Mucosa of stomach (tissue), 1 donor: Measurements from ENCODE around the gene PDE11A.
A peak's percentile ranks its signal among the peaks of the same experiment; 100 is the strongest.

Source experiments
- H3K27me3 ChIP-seq: one replicate; pipeline ENCODE4 v1.7.0; 2013; ENCODE audit warnings: mild to moderate bottlenecking, low read length; ENCODE audit not compliant: control insufficient read depth, insufficient read depth
- H3K36me3 ChIP-seq: one replicate; pipeline ENCODE4 v1.7.0; 2013; ENCODE audit warnings: low read length; ENCODE audit not compliant: control insufficient read depth, insufficient read depth
- H3K4me1 ChIP-seq: one replicate; pipeline ENCODE4 v1.7.0; 2013; ENCODE audit warnings: mild to moderate bottlenecking, low read length; ENCODE audit not compliant: control insufficient read depth, insufficient read depth
- H3K4me3 ChIP-seq: one replicate; pipeline ENCODE4 v1.7.0; 2013; ENCODE audit warnings: low read length
- H3K9ac ChIP-seq: one replicate; pipeline ENCODE4 v1.7.0; 2013; ENCODE audit warnings: mild to moderate bottlenecking, low read length, moderate library complexity
- H3K9me3 ChIP-seq: one replicate; pipeline ENCODE4 v1.7.0; 2013; ENCODE audit warnings: mild to moderate bottlenecking, low read length, moderate library complexity; ENCODE audit not compliant: control insufficient read depth
- donor health status: Pancreatic carcinoma.

Gene PDE11A

GRCh38 chr2:177625744-177626650 is 446.6 kb downstream of the PDE11A start:
- Histone ChIP-seq H3K4me1 (no peaks in the 10 kb centered on the region), H3K4me3 (no peak overlapping the region), H3K36me3 (no peaks in the 10 kb centered on the region), H3K9me3 (no peaks in the 10 kb centered on the region), H3K9ac (no peak overlapping the region), H3K27me3 (no peaks in the 10 kb centered on the region)

GRCh38 chr2:177622521-177622920 is 450.1 kb downstream of the PDE11A start:
- Histone ChIP-seq H3K36me3 (no peaks in the 10 kb centered on the region), H3K27me3 (no peaks in the 10 kb centered on the region), H3K4me1 (peaks cover 5% of the 10 kb centered on the region)

GRCh38 chr2:177619986-177620385 is 452.6 kb downstream of the PDE11A start:
- H3K9ac ChIP-seq: no peak overlapping the region
- H3K4me1 ChIP-seq: peaks cover 5% of the 10 kb centered on the region
- H3K27me3 ChIP-seq: no peaks in the 10 kb centered on the region
- H3K36me3 ChIP-seq: no peaks in the 10 kb centered on the region
- H3K9me3 ChIP-seq: no peaks in the 10 kb centered on the region
- no peak overlapping the region for H3K4me3 ChIP-seq

More at GRCh38 chr2:177622521-177622920, 450.1 kb downstream of the PDE11A start:
- Histone ChIP-seq H3K4me3 (no peak overlapping the region), H3K9me3 (no peaks in the 10 kb centered on the region), H3K9ac (no peak overlapping the region)

GRCh38 chr2:177619461-177619860 is 453.1 kb downstream of the PDE11A start:
- Histone ChIP-seq H3K9me3 (no peaks in the 10 kb centered on the region), H3K9ac (peak overlapping the region; percentile 74), H3K4me3 (peak overlapping the region; percentile 56)

GRCh38 chr2:177618255-177619253 is 454.0 kb downstream of the PDE11A start:
- Histone ChIP-seq H3K9me3 (no peaks in the 10 kb centered on the region), H3K36me3 (no peaks in the 10 kb centered on the region), H3K27me3 (no peaks in the 10 kb centered on the region), H3K4me1 (peaks cover 5% of the 10 kb centered on the region), H3K4me3 (peak overlapping the region; percentile 56), H3K9ac (peak overlapping the region; percentile 74)

More at GRCh38 chr2:177619461-177619860, 453.1 kb downstream of the PDE11A start:
- H3K4me1 ChIP-seq: peaks cover 5% of the 10 kb centered on the region
- H3K27me3 ChIP-seq: no peaks in the 10 kb centered on the region
- no peaks in the 10 kb centered on the region for H3K36me3 ChIP-seq

- no peaks in the 10 kb centered on the region for H3K36me3 ChIP-seq
- H3K4me3 ChIP-seq: peak overlapping the region; percentile 56
- H3K9me3 ChIP-seq: no peaks in the 10 kb centered on the region
- H3K9ac ChIP-seq: peak overlapping the region; percentile 74
- H3K27me3 ChIP-seq: no peaks in the 10 kb centered on the region
- peaks cover 5% of the 10 kb centered on the region for H3K4me1 ChIP-seq
These were observed 454.7 kb downstream of the PDE11A start for GRCh38 chr2:177617849-177618248.

- no peak overlapping the region for H3K9ac ChIP-seq
- no peaks in the 10 kb centered on the region for H3K9me3 ChIP-seq
- H3K36me3 ChIP-seq: no peaks in the 10 kb centered on the region
- peaks cover 5% of the 10 kb centered on the region for H3K4me1 ChIP-seq
- H3K27me3 ChIP-seq: no peaks in the 10 kb centered on the region
- H3K4me3 ChIP-seq: no peak overlapping the region
These were observed 455.8 kb downstream of the PDE11A start for GRCh38 chr2:177616731-177617130.

- no peak overlapping the region for H3K4me3 ChIP-seq
- H3K4me1 ChIP-seq: peaks cover 5% of the 10 kb centered on the region
- no peaks in the 10 kb centered on the region for H3K27me3 ChIP-seq
- H3K9me3 ChIP-seq: no peaks in the 10 kb centered on the region
- no peaks in the 10 kb centered on the region for H3K36me3 ChIP-seq
- no peak overlapping the region for H3K9ac ChIP-seq
These were observed 456.5 kb downstream of the PDE11A start for GRCh38 chr2:177616066-177616465.

GRCh38 chr2:177612659-177613058 is 459.9 kb downstream of the PDE11A start:
- peaks cover under 1% of the 10 kb centered on the region for H3K4me1 ChIP-seq
- no peak overlapping the region for H3K4me3 ChIP-seq
- H3K9ac ChIP-seq: no peak overlapping the region
- no peaks in the 10 kb centered on the region for H3K36me3 ChIP-seq
- H3K9me3 ChIP-seq: no peaks in the 10 kb centered on the region
- no peaks in the 10 kb centered on the region for H3K27me3 ChIP-seq

GRCh38 chr2:177611310-177611886 is 461.2 kb downstream of the PDE11A start:
- Histone ChIP-seq H3K36me3 (no peaks in the 10 kb centered on the region), H3K4me3 (no peak overlapping the region), H3K9ac (no peak overlapping the region), H3K4me1 (no peaks in the 10 kb centered on the region), H3K9me3 (no peaks in the 10 kb centered on the region), H3K27me3 (no peaks in the 10 kb centered on the region)

GRCh38 chr2:177610813-177611212 is 461.8 kb downstream of the PDE11A start:
- H3K9ac ChIP-seq: no peak overlapping the region
- H3K4me3 ChIP-seq: no peak overlapping the region
- no peaks in the 10 kb centered on the region for H3K27me3 ChIP-seq
- no peaks in the 10 kb centered on the region for H3K36me3 ChIP-seq
- no peaks in the 10 kb centered on the region for H3K9me3 ChIP-seq
- H3K4me1 ChIP-seq: no peaks in the 10 kb centered on the region
